GM21529 (cell line): ENCODE results near the gene ANKRD44.

Experiments
- ATAC-seq: cut with Tn5 transposase; IDR thresholded peaks from one replicate; pipeline ENCODE4 v1.9.1; 2021; ENCODE audit not compliant: unreplicated experiment

Gene ANKRD44

GRCh38 chr2:197265036-197265435 lies 45.5 kb downstream of the ANKRD44 start:
- ATAC-seq, result no peak

DNA sequence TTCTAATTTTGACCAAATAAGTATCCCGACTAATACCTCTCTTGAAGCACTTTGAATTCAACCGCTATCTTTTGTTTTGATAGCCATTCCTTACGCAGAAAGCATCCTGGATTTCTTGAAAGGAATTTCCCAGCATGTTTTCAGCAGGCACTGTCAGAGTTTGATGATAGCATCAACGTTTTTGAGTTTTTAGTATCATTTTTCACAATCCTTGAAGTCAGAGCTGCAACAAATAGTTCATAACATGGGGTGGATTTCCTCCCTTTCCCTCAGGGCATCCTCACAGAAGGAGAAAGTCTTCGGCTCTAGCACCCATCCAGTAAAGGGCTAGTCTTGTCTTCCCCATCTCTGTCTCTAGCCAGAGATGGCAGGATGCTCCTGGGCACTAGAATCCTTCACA lies 46.2 kb downstream of the ANKRD44 start:
- ATAC-seq, result no peak

- no peak for ATAC-seq
These were observed 47.5 kb downstream of the ANKRD44 start for GRCh38 chr2:197263077-197263476.

GRCh38 chr2:197261808-197262226 lies 48.8 kb downstream of the ANKRD44 start:
- ATAC-seq, result peak; percentile 69

GRCh38 chr2:197259470-197259999 lies 51.0 kb downstream of the ANKRD44 start:
- ATAC-seq, result no peak

DNA sequence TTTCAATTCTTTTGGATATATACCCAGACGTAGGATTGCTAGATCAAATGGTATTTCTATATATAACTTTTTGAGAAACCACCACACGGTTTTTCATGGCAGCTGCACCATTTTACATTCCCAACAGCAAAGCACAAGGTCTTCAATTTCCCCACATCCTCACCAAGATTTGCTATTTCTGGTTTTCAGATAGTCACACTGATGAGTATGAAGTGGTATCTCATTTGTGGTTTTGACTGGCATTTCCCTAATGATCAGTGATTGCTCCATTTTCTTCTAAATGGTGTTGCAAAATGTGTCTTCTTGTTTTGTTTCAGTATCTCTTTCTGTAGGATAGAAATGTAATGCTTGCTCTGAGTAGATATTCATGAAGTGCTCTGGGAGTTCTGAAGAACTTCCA lies 52.0 kb downstream of the ANKRD44 start:
- ATAC-seq, result no peak

DNA sequence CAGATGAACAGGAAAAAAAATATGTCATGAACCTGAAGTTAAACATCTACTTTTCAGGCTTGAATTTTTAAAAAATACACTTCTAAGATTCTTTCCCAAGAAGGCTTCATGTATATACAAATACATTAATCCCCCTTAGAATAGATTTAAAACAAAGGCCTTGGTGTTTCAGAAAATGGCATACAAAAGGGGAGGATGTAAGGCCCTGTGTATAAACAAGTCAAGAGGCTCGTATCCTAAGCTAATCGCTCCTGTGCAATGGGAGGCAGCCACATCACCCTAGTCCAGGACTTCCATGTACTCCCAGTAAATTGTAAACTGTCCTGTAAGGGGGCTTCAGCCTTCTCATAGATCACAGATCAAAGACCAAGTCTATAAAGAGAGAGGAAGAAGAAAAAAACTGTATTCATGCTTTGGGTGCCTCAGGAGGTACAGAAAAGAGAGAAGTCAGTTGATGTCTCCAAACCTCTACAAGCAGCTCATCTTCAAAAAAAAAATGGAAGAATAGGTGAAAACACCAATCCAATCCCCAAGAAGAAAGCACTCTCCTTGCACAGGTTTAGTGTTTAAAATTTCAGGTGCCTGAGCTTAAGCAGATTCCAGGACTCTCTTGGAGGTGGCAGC lies 53.9 kb downstream of the ANKRD44 start:
- ATAC-seq, result no peak

- ATAC-seq, result peak; percentile 1
These were observed 54.6 kb downstream of the ANKRD44 start for GRCh38 chr2:197256021-197256420.

GRCh38 chr2:197255543-197255942 lies 55.0 kb downstream of the ANKRD44 start:
- ATAC-seq, result peak; percentile 94

DNA sequence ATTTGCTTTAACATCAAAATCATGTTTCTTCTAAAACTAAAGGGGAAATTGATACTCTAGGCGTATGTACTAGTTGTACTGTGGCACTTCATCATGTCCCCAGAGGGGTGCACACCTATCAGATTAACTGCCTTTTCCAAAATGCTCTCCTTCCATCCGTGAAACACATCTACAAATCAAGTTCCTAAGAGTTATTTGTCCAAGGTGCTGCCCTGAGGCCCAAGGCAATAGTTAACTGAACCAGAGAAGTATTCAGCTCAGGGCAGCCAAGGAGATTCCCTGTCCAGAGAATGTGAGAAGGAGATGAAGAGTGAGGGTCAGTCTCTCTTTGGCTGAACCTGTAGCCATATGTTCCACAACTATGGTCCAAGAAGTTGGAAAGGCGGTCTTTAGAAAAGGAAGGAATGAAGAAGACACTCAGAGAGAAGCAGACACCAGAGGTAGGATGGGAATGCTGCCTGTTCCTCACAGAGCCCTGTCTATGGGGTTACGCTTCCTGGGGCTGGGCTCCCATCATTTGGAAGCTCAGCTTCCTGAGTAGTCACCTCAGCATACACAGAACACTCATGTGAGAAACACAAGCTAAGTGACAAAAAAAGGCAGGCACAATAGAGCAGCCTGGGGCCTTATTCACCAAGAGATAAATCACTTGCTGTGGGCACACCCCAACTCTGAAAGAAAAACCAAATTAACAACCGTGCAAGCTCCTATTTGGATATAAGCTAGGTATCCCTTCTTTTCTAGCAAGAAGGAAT lies 55.6 kb downstream of the ANKRD44 start:
- ATAC-seq, result peak; percentile 20

- no peak for ATAC-seq
These were observed 59.0 kb downstream of the ANKRD44 start for GRCh38 chr2:197251576-197251975.

DNA sequence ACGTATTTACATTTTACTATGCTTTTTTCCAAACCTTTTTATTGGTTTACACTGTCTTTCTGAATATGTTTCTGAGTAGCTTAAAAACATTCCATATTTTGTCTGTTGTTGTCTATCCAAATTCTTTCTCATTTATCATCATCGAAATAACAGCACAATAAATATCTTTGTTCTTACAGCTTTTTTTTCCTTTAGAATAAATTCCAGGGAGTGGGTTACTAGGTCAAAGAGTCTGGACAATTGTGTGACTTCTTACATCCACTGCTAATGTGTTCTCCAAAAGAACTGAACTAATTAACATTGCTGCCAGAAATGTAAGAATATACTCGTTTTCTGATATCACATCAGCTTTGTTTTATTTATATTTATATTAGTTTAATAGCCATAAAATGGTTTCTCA lies 59.4 kb downstream of the ANKRD44 start:
- ATAC-seq, result no peak

DNA sequence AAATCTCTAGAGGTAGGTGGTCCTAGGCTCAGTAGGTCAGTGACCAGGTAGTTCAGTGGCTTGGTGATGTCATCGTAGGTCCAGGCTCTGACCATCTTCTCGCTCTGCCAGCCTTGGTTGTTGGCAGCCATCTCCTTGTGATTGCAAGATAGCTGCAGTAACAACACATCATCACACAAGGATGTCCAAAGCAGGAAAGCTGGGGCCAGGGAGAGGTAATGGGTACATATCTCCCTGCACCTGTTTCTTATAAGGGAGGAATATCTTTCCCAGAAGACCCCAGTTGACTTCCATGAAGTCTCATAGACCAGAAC lies 60.5 kb downstream of the ANKRD44 start:
- no peak for ATAC-seq

DNA sequence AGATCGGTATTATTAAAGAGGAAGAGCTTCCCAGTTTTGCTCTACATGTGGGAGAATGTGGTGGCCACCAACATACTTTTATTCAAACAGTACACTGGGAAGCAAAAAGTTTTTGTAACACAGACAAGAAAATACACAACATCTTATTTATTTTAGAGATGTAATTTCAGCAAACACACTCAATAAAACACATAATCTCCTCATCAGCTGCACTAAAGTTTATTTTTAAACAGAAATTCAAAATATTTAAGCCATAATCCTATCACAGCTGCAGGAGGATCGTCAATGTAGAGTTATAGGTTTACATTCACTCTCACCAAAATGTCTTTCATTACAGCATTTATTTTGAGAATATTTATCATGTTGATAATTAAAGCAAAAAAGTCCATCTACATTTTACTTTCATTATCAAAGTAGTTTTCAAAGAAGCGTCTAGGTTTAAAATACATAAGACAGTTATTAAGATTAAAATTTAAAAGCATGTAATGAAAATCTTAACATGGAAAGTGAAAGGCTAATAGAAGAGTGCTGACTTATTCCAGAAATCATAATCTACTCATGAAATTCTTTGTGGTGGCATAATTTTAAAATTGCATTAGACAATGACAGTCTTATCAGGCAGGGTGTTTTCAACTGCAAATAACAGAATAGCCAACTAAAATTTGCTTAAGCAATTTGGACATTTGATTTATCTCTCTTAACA lies 61.0 kb downstream of the ANKRD44 start:
- ATAC-seq, result no peak

DNA sequence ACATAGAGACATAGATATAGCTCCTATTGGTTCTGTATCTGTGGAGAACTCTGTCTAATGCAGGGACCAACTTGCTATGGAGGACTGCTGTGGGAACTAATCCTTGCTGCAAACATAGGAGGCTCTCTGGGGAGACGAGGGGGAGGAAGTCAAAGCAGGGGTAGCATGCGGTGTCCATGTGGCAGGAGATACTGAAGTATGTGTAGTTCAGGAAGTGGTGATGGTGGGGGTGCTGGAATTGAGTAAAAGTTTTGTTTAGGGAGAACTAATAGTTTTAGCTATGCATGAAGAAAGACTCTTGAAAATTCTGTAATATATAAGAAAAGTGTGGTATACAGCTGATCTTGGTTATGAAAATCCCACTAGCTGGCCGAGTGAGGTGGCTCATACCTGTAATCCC lies 62.0 kb downstream of the ANKRD44 start:
- peak; percentile 49 for ATAC-seq

DNA sequence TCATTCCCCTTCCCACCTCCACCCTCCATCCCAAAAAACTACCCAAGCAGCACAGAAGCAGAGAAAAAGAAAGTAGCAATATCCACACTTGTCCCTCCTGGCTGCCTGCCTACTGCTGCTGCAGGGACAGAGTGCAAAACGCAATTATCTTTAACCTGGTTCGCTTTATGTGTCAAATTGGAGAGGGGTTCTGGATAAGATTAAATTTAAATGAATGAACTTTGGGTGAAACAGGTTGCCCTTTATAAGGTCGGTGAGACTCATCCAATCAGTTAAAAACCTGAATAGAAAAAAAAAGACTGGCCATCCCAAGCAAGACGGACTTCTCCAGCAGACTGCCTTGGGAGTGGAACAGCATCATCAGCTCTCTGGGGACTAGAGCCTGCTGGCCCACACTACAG lies 62.6 kb downstream of the ANKRD44 start:
- ATAC-seq, result no peak

- no peak for ATAC-seq
These were observed 63.5 kb downstream of the ANKRD44 start for GRCh38 chr2:197247083-197247482.

DNA sequence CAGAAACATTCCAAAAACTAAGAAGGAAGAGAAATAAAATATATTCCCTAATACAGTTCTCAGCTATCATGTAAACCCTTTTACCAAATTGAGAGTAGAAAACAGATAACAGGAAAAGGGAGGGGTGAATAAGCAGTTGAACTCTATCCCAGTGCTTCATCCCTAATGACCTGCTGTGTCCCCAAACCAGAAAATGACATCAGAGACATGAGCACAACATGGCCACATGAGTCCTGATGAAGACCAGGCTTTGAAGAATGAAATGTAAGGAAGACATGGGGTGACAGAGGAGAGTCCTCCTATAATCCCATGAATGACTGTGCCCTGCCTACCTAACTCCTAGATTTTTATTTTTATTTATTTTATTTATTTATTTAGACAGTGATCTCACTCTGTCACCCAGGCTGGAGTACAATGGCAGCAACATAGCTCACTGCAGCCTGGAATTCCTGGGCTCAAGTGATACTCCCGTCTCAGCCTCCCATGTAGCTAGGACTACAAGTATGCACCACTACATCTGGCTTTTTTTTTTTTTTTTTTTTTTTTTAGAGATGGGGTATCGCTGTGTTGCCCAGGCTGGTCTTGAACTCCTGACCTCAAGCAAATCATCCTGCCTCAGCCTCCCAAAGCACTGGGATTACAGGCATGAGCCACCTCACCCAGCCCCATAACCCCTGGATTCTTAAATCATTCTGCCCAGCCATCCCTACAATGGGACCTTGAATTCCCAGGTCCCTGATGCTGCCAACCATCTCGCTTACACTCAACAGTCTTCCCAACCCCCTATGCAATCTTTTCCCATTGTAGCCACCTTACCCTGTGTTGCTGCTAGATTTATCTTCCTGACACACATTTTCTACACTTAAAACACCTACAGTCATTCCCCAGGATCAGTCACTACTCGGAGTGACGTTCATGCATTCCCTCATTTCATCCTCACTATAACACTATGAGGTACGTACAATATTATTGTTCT lies 64.5 kb downstream of the ANKRD44 start:
- no peak for ATAC-seq

- no peak for ATAC-seq
These were observed 66.2 kb downstream of the ANKRD44 start for GRCh38 chr2:197244349-197244748.

DNA sequence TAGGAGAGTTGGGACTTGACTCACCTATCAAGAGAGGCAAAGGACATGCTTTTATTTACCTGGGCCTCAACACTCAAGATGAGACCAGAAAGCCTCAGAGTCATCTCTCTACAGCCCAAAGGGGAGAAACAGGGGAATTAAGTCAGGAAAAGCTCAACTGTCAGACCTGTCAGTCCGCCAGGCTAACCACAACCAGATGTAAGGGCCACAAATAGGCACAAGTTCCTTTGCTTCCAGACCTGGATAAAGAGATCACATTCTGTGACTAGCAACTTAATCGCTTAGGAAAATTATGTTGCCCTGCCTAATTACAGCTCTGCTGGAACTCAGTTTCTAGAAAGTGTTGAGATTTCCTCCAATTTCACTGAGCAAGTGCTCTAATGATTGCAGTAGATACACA lies 67.9 kb downstream of the ANKRD44 start:
- ATAC-seq, result no peak

DNA sequence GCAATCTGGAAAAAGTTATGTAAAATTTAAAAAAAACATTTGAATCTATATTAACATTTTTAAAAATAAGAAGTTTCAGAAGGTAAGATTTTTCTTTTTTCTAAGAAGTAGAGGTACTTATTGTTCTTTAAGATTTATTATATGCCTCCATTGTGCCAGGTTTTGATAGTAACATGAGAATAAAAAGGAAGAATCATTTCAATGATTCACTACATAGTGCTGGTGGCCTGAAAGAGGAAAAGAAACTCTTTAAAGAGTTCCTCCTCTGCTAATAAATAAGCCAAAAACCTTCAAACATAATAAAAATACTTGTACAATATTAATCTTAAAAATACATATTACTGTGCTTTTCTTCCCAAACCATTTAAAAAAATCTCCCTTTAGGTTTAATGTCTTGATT lies 69.0 kb downstream of the ANKRD44 start:
- ATAC-seq, result no peak
